B cell (primary cell): ENCODE measurements around the gene TSC22D1. TPM values are rescaled to one million over a fixed set of nuclear protein-coding genes. Genes with fewer than 3 reads are reported as not detected.

Source experiments
- ATAC-seq: fragments of 200-7000 bp; cut with Tn5 transposase; one replicate; pipeline ENCODE4 v1.10.0; 2021; ENCODE audit warnings: low read depth, mild to moderate bottlenecking, moderate number of reproducible peaks, moderate library complexity
- CTCF ChIA-PET: fragments of 350-600 bp; sonication (Branson Sonifier 250); formaldehyde crosslinking; loops from one replicate; lab custom pipeline; 2021; ENCODE audit warnings: antibody characterized with exemption, inconsistent platforms; lab: Charles Lee
- POLR2A ChIA-PET: fragments of 350-600 bp; sonication (Branson Sonifier 250); formaldehyde crosslinking; loops from one replicate; lab custom pipeline; 2021; ENCODE audit warnings: antibody characterized with exemption; lab: Charles Lee
- DNase-seq: peaks from one replicate; pipeline ENCODE4 v3.0.0; 2013
- H2AFZ ChIP-seq: 2 replicates; pipeline ENCODE4 v1.6.1; 2012; ENCODE audit warnings: mild to moderate bottlenecking, low read depth, low read length; ENCODE audit not compliant: insufficient read depth, poor library complexity, severe bottlenecking
- H3K27ac ChIP-seq, 2 donors: 1 replicate in 1 of 2; 2 replicates in 1 of 2; pipeline ENCODE4 v1.5.1; 2012 to 2013; ENCODE audit warnings: low read length in 2 of 2, mild to moderate bottlenecking in 2 of 2, moderate library complexity in 1 of 2
- H3K27me3 ChIP-seq, 4 experiments: fragments of 200-600 bp in 1 of 4; sonication (generic) in 1 of 4; replicated peaks in 1 of 4; 1 replicate in 2 of 4; 2 replicates in 2 of 4; pipeline versions ENCODE4 v1.6.1 to v1.7.0; 2013 to 2016; ENCODE audit warnings: low read length in 3 of 4, mild to moderate bottlenecking in 2 of 4, mixed read lengths in 1 of 4, moderate library complexity in 1 of 4; ENCODE audit not compliant: insufficient read depth in 4 of 4, control insufficient read depth in 3 of 4; ENCODE audit errors: control extremely low read depth in 1 of 4
- H3K36me3 ChIP-seq, 2 experiments: replicated peaks in 1 of 2; 1 replicate in 1 of 2; 2 replicates in 1 of 2; pipeline versions ENCODE4 v1.6.1 to v1.7.1; 2013; ENCODE audit warnings: low read length in 1 of 2; ENCODE audit not compliant: insufficient read depth in 2 of 2, control insufficient read depth in 1 of 2; ENCODE audit errors: control extremely low read depth in 1 of 2, extremely low read depth in 1 of 2
- H3K4me1 ChIP-seq, 2 donors: fragments of 200-600 bp in 1 of 2; sonication (generic) in 1 of 2; 1 replicate in 1 of 2; 2 replicates in 1 of 2; pipeline versions ENCODE4 v1.5.1 to v1.6.1; 2013 to 2017; ENCODE audit warnings: low read length in 2 of 2; ENCODE audit not compliant: control insufficient read depth in 2 of 2, insufficient read depth in 2 of 2
- H3K4me2 ChIP-seq: replicated peaks from 2 replicates; pipeline ENCODE3; 2012; ENCODE audit warnings: mild to moderate bottlenecking, low read depth, low read length; ENCODE audit not compliant: poor library complexity, severe bottlenecking
- H3K4me3 ChIP-seq, 5 experiments: fragments of 200-600 bp in 1 of 5; sonication (generic) in 1 of 5; 1 replicate in 3 of 5; 2 replicates in 2 of 5; pipeline versions ENCODE4 v1.5.1 to v1.7.0; 2011 to 2016; ENCODE audit warnings: low read length in 4 of 5, mild to moderate bottlenecking in 4 of 5, low read depth in 2 of 5, control low read depth in 1 of 5, moderate library complexity in 1 of 5; ENCODE audit not compliant: insufficient read depth in 1 of 5; ENCODE audit errors: control extremely low read depth in 1 of 5, extremely low read depth in 1 of 5
- H3K79me2 ChIP-seq: fragments of 200-600 bp; sonication (generic); one replicate; pipeline ENCODE4 v1.6.0; 2016; ENCODE audit warnings: low read length; ENCODE audit not compliant: control insufficient read depth, insufficient read depth
- H3K9ac ChIP-seq: fragments of 200-600 bp; sonication (generic); 2 replicates; pipeline ENCODE4 v1.6.1; 2017; ENCODE audit warnings: mild to moderate bottlenecking, low read length, moderate library complexity
- H3K9me3 ChIP-seq, 3 donors: one replicate each; pipeline versions ENCODE4 v1.6.1 to v1.7.1; 2013; ENCODE audit warnings: low read length in 2 of 3; ENCODE audit not compliant: control insufficient read depth in 2 of 3, insufficient read depth in 1 of 3; ENCODE audit errors: control extremely low read depth in 1 of 3
- H4K20me1 ChIP-seq: 2 replicates; pipeline ENCODE4 v1.6.0; 2012; ENCODE audit warnings: mild to moderate bottlenecking, low read length; ENCODE audit not compliant: insufficient read depth, control insufficient read depth, poor library complexity, severe bottlenecking
- H3K27ac Mint-ChIP-seq: one replicate; pipeline ENCODE4 v1.8.0; 2021; ENCODE audit warnings: mixed read lengths
- H3K27me3 Mint-ChIP-seq: one replicate; pipeline ENCODE4 v1.8.0; 2021; ENCODE audit warnings: mixed read lengths
- H3K4me1 Mint-ChIP-seq: one replicate; pipeline ENCODE4 v1.8.0; 2021; ENCODE audit warnings: mixed read lengths
- H3K4me3 Mint-ChIP-seq: one replicate; pipeline ENCODE4 v1.8.0; 2021; ENCODE audit warnings: mixed read lengths
- H3K9me3 Mint-ChIP-seq: one replicate; pipeline ENCODE4 v1.8.0; 2022; ENCODE audit warnings: mixed read lengths; ENCODE audit not compliant: insufficient read depth
- EZH2 ChIP-seq: IDR thresholded peaks from 2 replicates; pipeline ENCODE4 v1.6.1; 2012; ENCODE audit warnings: borderline replicate concordance, low read depth, mild to moderate bottlenecking, moderate library complexity, low read length; ENCODE audit not compliant: insufficient read depth, poor library complexity, severe bottlenecking
- WGBS: methylation state at CpG from one replicate; pipeline ENCODE4 v1.1.5; 2013; ENCODE audit warnings: missing lambda C conversion rate; ENCODE audit not compliant: insufficient coverage; 5-methylcytosine and 5-hydroxymethylcytosine counted together
- intact Hi-C: fragments of 100-400 bp; cut with micrococcal nuclease; formaldehyde crosslinking; loops from one replicate; pipeline ENCODE4 v1.10.0; 2022
- polyA plus RNA-seq: library from polyadenylated mRNA; depleted of rRNA; stranded (reverse); fragments of >200 nt; gene quantifications from 2 replicates; pipeline ENCODE4 v1.2.3, GENCODE V29; 2012
- total RNA-seq, 2 donors: library from RNA; stranded (reverse); fragments of 120-200 nt in 1 of 2; gene quantifications; 1 replicate in 1 of 2; 2 replicates in 1 of 2; pipeline versions ENCODE4 v1.2.3 to v1.2.4, GENCODE V29; 2013 to 2022
- TF ChIP-seq, protein P1 (sequence below): fragments of 200-600 bp; IDR thresholded peaks from one replicate; pipeline ENCODE4 v1.8.0; 2022; ENCODE audit warnings: antibody characterized with exemption, mild to moderate bottlenecking

TSC22D1 gene
- total and polyA plus RNA-seq, 2 donors (not counting 1 experiment from before 2014, with no cell fraction given): 7.0 to 36.6 TPM

GRCh38 chr13:44389060-44389666 lies 187.0 kb downstream of the TSC22D1 start:
- H3K4me2 ChIP-seq: no peak overlapping the region
- Mint-ChIP-seq H3K27ac (no peak overlapping the region), H3K27me3 (peaks cover 16% of the 10 kb centered on the region), H3K4me3 (no peak overlapping the region), H3K9me3 (no peaks in the 10 kb centered on the region), H3K4me1 (no peaks in the 10 kb centered on the region)
- no peaks in the 10 kb centered on the region for H3K79me2 ChIP-seq
- peak overlapping the region; percentile 9 for H2AFZ ChIP-seq
- no peak for ATAC-seq
- no peak overlapping the region for H3K4me3 ChIP-seq
- CTCF ChIA-PET: interaction anchor here (0.8 kb wide), 1 partner anchor 147 kb away, joined by 3 read pairs; no protein-coding TSS in a partner anchor
- TF ChIP-seq, protein P1, sequence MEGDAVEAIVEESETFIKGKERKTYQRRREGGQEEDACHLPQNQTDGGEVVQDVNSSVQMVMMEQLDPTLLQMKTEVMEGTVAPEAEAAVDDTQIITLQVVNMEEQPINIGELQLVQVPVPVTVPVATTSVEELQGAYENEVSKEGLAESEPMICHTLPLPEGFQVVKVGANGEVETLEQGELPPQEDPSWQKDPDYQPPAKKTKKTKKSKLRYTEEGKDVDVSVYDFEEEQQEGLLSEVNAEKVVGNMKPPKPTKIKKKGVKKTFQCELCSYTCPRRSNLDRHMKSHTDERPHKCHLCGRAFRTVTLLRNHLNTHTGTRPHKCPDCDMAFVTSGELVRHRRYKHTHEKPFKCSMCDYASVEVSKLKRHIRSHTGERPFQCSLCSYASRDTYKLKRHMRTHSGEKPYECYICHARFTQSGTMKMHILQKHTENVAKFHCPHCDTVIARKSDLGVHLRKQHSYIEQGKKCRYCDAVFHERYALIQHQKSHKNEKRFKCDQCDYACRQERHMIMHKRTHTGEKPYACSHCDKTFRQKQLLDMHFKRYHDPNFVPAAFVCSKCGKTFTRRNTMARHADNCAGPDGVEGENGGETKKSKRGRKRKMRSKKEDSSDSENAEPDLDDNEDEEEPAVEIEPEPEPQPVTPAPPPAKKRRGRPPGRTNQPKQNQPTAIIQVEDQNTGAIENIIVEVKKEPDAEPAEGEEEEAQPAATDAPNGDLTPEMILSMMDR: no peak
- no peak for TF ChIP-seq EZH2
- 58% methylated on average over 2 of the region's 4 CpGs for WGBS
- POLR2A ChIA-PET: no interaction called here
- no peak overlapping the region for H3K9ac ChIP-seq
- no peaks in the 10 kb centered on the region for H3K36me3 ChIP-seq
- DNase-seq: no peak
- no peaks in the 10 kb centered on the region for H3K9me3 ChIP-seq
- H3K4me1 ChIP-seq: peaks cover 0 to 6% of the 10 kb centered on the region in 2 donors
- intact Hi-C loops: no loop called here
- no peaks in the 10 kb centered on the region for H4K20me1 ChIP-seq
- H3K27ac ChIP-seq: no peak overlapping the region
- no peaks in the 10 kb centered on the region for H3K27me3 ChIP-seq

- Mint-ChIP-seq H3K27ac (no peak overlapping the region), H3K4me3 (no peak overlapping the region), H3K27me3 (peaks cover 13% of the 10 kb centered on the region), H3K4me1 (no peaks in the 10 kb centered on the region), H3K9me3 (no peaks in the 10 kb centered on the region)
- no peaks in the 10 kb centered on the region for H4K20me1 ChIP-seq
- no peaks in the 10 kb centered on the region for H3K36me3 ChIP-seq
- H3K27ac ChIP-seq: no peak overlapping the region
- H3K4me2 ChIP-seq: no peak overlapping the region
- peak overlapping the region; percentile 9 for H2AFZ ChIP-seq
- H3K79me2 ChIP-seq: no peaks in the 10 kb centered on the region
- TF ChIP-seq EZH2: no peak
- TF ChIP-seq, protein P1: no peak
- DNase-seq: no peak
- no peak overlapping the region for H3K9ac ChIP-seq
- H3K4me3 ChIP-seq: no peak overlapping the region
- POLR2A ChIA-PET: no interaction called here
- intact Hi-C loops: no loop called here
- peaks cover 0 to 6% of the 10 kb centered on the region in 2 donors for H3K4me1 ChIP-seq
- 90% methylated on average over 5 of the region's 7 CpGs for WGBS
- ATAC-seq: no peak
- H3K9me3 ChIP-seq: no peaks in the 10 kb centered on the region
- H3K27me3 ChIP-seq: no peaks in the 10 kb centered on the region
- CTCF ChIA-PET: no interaction called here
Measured at GRCh38 chr13:44388427-44389059, 187.6 kb downstream of the TSC22D1 start.
